Hematopoietic multipotent progenitor cell treated with erythropoietin and hydrocortisone succinate and interleukin-3 and kit ligand, for 8 days (in vitro differentiated cells): ENCODE results near the gene EFNB2.

Experiments
- DNase-seq: peaks from one replicate; pipeline ENCODE4 v3.0.0-alpha.2; 2015

EFNB2 gene

GRCh38 chr13:106499113-106499512 is 36.3 kb downstream of the EFNB2 start:
- DNase-seq, result no peak

GRCh38 chr13:106498571-106498970 is 36.9 kb downstream of the EFNB2 start:
- no peak for DNase-seq

- no peak for DNase-seq
These were observed 37.3 kb downstream of the EFNB2 start for GRCh38 chr13:106498158-106498557.

DNA sequence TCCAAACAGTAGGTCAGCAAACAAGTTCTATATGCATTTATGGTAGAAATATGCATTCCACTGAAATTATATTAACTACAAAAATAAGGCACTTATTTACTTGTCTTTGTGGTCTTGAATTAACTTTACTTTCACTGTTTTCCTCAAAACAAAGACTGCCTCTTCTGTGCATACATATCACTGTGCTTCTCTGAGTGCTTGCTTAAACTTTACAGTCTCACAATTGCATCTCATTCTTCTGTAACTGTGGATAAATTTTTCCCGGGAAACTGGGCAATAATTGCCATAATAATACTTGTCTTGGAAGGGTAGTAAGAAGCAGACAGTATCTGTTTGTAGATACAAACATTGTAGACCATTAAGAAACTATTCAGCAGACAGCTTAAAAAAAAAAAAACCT is 38.4 kb downstream of the EFNB2 start:
- DNase-seq, result no peak

DNA sequence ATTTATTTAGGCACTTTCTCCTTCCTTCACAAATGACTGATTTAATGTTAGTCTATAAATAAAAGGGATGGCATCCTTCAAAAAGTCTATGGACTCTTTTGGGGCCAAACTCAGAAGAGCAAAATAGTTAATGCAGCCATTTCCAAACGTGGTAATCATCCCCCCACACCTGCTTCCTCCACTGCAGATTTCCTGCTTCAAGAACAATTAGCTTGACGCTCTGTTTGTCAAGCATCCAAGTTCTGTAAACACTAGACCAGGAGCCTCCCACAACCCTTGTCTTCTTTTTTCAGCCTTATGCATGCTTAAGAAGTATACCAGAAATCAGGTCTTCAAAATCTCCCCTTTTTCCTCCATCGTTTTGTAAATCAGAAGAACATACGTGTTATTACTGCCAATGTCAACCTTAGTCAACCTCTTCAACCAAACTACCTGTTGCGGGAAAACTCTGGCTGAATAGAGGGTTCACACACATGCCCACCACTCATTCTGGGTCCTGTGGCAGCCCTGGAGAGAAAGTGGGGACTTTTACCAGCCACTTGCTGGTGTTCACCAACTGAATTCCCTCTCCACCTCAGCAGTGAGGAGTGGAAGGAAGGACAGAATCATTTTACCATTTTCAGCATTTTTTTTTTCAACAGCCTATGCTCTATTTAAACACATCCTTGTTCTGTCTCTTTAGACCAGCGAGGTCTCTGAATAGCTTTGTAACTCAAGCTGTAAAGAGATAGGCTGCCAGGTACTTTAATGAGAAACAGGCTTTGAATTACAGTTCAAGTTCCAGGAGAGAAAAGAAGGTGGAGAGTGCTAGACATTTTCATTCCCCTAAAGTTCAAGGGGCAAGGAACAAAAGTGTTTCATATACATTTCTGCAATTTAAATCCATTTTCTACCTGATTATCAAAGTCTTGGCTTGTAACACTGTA is 39.1 kb downstream of the EFNB2 start:
- no peak for DNase-seq

- DNase-seq, result no peak
These were observed 40.5 kb downstream of the EFNB2 start for GRCh38 chr13:106494936-106495335.

DNA sequence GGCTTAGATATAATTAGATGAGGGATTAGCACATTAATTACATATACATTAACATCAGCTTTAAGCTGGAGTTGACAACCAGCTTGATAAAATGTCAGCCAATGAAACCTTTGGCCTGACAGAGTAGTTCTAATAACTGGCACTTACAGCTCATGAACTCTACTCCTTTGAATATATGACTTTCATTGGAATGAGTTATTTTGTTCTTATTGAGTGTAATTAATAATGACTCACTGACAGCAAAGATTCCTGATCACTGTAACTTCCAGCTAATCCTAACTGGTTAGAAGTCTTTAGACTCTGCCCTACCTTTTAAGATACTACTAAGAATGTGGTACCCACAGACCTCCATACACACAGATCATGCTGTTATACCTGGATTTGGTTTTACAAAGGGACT is 41.0 kb downstream of the EFNB2 start:
- no peak for DNase-seq

GRCh38 chr13:106493533-106494220 is 41.8 kb downstream of the EFNB2 start:
- peak; percentile 59 for DNase-seq

GRCh38 chr13:106492588-106493475 is 42.6 kb downstream of the EFNB2 start:
- DNase-seq, result no peak

GRCh38 chr13:106491928-106492587 is 43.4 kb downstream of the EFNB2 start:
- no peak for DNase-seq

DNA sequence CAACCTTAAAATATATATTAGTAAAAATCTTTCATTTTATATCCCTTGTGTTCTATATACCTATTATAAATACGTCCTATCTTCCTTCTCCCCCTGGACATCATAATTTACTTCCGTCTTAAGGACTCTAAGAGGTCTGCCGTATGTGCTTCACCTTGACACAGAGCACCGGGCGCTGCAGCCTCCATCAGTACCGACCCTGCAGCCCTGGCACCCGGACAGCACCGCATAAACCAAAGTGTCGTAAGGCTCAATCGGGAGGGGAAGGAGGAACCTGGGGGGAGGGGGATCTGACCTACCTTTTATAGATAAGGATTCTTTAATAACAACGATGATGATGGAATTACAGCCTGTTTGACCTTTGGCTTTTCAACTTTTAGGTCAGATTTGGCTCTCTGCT is 44.0 kb downstream of the EFNB2 start:
- no peak for DNase-seq

DNA sequence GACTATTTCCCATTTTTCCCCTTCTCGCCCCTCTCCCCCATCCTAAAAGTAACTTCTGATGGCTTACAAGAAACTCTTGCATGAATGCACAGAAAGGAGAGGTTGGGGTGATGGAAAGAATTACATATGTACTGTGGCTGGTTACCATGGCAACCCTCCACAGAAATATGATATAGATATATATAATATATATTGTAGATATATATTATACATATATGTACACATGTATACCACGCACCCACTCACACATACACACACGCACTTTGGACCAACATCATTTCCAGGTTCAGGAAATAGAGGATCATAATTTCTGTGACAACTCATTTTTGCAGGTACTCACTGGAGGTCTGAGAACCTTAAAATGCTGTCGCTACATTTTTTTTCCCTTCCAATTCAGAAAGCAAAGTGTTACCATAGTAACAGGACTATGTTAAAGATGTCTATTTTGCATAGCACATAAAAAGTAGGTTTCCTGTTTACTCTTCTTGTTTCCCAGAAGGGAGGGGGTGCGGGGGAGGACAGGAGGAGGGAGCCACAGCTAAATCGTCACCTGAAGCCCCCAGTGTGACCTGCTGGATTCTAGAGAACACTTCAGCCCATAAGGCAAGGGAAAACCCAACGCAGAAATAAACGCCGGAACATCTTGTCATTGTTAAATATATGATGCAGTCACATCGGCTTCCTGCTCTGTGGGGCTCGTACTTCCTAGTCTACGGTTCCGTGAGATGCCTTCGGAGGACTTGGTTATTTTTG is 44.7 kb downstream of the EFNB2 start:
- DNase-seq, result no peak

DNA sequence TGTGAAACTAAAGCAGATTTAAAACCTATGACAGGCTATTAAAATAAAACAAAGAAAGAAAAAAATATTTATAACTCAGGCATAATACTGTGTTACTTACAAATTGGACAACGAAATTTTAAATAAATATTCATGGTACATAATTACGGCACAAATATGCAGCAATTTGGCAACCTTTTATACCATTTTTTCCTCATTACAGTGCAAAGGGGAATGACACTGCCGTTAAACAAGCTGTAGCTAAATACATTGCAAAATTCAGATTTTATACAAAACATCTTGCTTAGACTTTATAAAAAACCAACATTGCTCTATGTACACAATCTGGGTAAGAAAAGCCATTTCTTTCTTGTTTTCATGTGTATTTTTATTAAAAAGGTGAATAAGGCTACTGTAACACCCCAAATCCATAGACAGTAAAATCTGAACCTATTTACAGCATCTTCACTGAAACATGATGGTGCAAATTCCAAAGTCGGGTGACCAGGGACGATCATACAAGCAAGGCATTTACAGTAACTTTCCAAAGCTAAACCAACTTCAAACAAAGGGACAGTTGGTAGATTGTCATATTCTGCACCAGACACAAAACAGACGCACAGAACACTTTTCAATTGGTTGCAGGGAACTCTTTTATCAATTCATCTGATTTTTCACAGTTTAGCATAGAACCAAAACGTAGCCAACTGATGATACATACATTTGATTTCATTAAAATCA is 45.5 kb downstream of the EFNB2 start:
- DNase-seq, result no peak

DNA sequence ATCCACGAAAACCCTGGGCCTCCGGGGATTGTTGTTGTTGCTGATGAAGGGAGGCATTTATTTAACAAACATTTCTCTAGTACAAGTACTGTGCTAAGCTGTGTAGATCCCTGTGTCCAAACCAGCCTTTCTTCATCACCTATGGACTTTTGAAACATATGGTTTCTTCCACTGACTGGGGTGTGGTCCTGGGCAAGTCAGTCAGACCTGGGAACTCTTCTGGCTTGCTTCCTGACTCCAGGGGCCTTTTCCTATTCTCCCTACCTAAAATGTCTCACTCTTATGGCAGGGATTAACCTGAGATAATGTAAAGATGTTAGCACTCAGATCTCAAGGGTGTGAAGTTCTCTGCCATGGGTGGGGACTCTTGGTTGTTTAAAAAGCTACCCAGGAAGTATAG is 46.8 kb downstream of the EFNB2 start:
- no peak for DNase-seq

DNA sequence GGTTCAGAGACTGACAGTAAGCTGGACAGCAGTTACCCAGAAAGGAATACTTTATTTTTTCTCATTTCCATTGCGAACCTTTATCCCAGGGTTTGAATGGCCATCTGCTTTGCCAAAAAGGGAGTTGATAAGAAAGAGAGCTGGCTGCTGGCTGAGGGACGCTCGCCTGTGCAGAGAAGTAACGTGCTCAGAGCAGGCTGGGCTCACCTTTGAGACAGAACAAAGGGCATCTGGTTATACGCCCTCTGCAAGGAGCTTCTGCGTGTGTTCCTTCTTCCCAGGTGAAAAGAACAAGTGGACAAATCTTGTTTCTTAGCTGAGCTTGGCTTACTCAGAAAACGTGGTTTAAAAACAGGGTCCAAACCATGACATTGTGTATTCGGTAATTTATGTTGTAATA is 47.4 kb downstream of the EFNB2 start:
- no peak for DNase-seq

- DNase-seq, result no peak
These were observed 48.3 kb downstream of the EFNB2 start for GRCh38 chr13:106487129-106487528.

GRCh38 chr13:106486287-106486686 is 49.2 kb downstream of the EFNB2 start:
- DNase-seq, result no peak

DNA sequence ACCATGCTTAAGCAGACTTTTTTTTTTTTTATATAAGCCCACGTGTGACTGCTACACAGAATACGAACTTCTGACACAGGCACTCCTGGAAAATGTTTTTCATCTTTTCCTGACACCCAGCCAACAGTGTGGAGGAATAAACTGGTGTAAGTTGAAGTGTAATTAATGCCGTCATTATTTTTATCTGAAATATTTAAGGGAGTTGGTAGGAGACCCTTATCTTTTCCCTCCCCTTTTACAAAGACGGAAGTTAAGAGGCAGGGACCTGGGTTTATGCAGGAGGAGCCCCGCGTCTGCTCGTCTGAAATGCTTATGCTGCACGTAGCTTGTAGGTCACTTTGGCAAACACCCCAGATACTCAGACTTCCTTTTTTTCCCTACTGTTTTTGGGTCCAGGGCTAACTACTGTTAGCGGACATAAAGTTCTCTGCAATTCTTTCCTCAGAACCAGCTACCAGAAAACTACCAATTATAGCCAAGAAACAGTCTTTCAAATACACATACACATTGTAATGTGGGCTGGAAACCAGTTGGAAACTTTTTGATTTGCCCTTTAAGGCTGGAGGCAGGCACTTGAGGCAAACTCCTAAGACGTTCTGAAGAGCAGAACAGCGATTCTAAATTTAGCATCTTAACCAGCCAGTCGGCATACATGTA is 50.8 kb downstream of the EFNB2 start:
- peak; percentile 34 for DNase-seq

GRCh38 chr13:106484084-106484483 is 51.4 kb downstream of the EFNB2 start:
- DNase-seq, result no peak

DNA sequence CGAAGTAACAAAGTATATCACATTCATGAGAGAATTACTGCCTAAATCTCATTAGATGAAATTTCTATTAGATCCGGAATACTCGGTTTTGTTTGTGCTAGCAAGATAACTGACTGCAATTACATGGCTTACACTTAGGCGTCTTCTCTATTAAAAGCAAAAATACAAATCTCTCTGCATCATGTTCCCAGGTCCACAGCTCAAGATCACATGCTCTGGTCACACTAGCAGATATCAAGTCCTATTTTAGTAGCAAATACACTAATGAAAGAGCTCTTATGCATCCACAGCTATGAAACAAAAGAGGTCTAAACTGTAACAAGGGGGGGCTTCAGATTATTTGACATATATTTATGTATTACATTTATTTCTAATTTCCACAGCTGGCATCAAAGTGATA is 53.5 kb downstream of the EFNB2 start:
- no peak for DNase-seq
